Stimulated activated CD8-positive, alpha-beta memory T cell treated with anti-CD3 and anti-CD28 coated beads, Interleukin-7, amount 100 ng/mL, for 24 hours (primary cell): ENCODE measurements around the gene SUSD2.

Experiments
- DNase-seq: peaks from one replicate; pipeline ENCODE4 v3.0.0-alpha.2; 2020; ENCODE audit warnings: low read depth

The SUSD2 gene

GRCh38 chr22:24153959-24154358, 27.3 kb upstream of the SUSD2 start:
- DNase-seq, result no peak

DNA sequence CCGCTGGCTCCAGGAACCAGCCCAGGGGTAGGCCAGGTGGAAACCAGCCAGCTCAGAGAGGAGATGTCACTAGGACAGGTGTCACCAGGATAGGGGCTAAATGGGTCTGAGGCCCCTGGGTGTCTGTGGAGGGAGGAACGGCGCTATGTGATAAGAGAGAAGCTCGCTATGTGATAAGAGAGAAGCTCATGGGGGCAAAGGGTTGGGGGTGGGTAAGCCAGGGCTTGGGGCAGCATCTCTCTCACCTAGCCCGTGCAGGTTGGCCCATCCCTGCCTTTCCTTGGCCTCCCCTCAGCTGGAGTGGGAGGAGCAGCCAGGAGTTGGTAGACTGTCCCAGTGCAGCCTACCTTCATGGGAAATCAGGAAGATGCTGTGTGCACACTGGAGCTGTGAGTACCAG, 26.5 kb upstream of the SUSD2 start:
- no peak for DNase-seq

DNA sequence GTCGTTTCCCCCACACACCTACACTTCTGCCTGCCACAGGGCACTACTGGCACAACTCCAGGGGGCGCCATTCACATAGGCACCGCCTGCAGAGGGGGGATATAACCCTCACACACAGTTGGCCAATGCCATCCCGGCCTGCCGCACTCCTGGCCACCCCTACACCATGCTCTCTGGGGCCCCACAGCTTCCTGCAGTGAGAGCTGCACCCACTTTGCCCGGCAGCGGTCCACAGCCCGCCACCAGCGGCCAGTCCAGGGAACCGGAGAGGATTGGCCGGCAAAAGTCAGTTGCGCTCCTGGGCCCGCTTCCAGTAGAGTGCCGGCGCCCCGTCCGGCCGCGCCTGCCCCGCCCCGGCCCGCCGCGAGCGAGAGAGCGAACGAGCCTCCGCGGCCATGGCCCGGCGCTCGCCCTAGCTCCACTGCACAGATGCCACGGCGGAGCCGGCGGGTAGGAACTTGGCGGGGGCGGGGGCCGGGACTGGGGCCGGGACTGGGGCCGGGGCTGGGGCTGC, 25.6 kb upstream of the SUSD2 start:
- no peak for DNase-seq

- DNase-seq, result no peak
These were observed 25.0 kb upstream of the SUSD2 start for GRCh38 chr22:24156141-24156912.

DNA sequence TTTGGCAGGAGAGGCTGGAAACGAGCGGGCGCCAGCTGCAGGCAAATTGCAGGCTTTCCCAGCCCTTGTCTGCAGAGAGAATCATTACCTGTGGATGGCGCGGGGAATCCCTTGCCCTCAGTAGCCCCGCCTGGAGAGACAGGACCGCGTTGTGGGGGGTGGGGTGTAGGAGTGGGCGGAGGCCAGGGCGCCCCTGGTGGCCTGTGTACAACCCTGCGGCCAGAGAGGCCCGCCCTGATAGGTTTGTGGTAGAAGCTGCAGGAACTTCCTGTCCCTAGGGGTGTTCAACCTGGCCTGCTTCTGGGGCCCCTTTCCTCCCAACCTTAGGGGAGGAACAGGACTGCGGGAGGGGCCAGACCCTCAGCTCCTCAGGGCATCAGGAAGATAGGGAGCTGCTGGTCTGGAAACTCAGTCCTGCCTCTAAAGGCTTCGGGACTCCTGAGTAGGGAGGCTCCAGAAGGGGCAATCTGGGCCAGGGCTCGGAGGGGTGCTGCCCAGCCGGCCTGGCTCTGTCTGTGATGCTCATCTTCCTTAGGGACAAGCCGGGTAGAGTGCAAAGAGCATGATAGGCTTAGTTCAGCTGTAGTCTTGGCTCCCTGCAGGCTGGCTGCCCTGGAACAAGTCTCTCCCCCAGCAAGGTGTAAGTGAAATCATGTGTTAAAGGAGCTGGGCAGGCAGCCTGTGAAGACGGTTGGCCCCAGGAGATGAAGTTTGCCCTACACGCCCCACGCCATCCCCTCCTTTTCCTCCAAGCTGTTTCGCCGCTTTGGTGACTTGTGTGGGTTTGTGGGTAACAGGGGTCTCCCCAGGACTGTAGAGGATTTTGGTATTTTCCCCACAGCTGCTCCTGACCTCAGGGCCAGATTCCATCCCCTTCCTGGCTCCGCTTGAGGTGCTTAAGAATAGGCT, 24.1 kb upstream of the SUSD2 start:
- DNase-seq, result peak; percentile 59

DNA sequence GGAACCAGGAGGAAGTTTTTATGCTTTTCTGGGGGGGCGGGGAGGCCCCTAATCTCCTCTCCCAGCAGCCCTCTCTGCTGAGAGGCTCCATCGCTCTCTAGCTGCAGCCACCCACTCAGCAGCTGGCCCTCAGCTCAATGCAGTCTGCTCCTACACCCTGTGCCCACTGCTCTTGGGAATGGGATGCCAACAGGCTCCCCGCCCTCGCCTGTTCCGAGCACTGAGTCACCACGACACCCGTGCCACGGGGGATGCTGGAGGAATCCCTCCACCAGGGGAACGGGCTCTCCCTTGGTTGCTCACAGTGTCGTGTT, 23.5 kb upstream of the SUSD2 start:
- DNase-seq, result no peak

- no peak for DNase-seq
These were observed 21.6 kb upstream of the SUSD2 start for GRCh38 chr22:24159650-24160049.

DNA sequence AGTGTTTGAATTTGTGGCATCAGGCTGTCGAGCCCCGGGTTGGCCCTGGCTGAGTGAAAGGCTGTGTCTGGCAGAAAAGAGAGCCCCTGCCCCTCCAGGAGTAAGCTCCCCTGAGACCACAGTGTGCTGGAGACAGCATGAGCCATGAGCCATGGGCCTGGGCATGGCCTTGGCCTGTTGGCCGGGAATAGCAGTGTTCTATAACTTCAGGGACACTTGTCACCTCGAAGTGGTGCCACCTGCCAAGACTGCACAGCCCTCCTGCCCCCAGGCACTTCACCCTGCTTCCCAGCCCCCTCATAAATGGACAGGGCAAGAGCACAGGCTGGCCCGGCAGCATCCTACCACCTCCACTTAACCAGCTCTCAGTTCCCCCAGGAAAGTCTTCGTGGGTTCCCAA, 20.7 kb upstream of the SUSD2 start:
- no peak for DNase-seq

DNA sequence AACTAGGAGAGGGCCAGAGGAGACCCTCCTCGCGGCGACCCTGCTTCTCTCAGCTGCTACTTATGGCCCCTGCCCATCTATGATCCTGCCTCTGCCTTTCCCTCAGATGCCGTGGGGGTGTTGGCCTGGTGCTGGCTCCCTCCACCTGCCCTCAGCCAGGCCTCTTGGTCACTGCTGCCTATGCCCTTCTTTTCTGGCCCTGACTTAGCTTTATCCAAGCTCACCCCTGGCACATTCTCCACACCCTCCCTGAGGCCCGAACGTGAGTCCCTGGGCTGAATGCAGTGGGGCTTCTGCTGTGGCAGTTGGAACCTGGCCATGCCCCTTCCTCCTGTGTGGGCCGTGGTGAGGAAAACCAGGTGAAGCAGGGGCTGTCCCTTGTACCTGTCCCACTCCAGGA, 19.8 kb upstream of the SUSD2 start:
- DNase-seq, result no peak

DNA sequence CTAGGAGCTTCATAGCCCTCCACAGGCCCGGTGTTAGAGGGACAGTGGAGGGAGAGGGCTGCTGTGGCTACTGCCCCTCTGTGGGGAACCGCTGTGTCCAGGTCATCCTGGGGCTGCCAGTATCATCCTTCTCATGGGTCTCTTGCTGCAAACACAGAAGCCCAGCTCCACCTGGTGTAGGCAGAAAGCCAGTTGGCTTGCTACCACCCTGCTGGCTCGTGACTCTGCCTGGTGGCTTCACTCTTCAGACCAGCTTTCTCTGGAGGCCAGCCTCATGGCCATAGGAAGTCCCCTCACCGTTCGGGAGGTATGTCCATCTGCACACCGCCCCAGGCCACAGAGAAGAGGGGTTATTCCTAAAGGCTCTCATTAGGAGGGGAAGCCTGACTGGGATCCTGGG, 19.4 kb upstream of the SUSD2 start:
- no peak for DNase-seq

GRCh38 chr22:24162436-24162835, 18.9 kb upstream of the SUSD2 start:
- no peak for DNase-seq

GRCh38 chr22:24164243-24164642, 17.0 kb upstream of the SUSD2 start:
- DNase-seq, result no peak

DNA sequence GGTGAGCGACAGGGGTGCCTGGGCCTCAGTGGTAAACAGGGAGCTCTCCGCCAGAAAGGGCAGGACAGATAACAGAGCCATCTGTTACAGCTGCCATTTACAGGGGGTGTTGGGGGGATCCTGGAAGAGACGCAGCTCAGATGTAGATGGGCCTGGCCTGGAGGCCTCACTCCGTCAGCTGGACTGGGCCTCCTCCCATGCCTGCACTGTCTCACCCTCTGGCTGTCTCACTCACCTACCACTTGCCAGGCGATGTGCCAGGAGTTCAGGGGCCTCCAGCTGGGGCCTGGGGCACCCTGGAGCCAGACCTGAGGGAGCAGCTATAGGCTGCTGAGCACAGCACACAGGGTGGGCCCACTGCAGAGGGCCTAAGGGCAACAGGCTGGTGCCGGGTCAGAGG, 16.3 kb upstream of the SUSD2 start:
- no peak for DNase-seq

- DNase-seq, result no peak
These were observed 15.6 kb upstream of the SUSD2 start for GRCh38 chr22:24165673-24166072.

DNA sequence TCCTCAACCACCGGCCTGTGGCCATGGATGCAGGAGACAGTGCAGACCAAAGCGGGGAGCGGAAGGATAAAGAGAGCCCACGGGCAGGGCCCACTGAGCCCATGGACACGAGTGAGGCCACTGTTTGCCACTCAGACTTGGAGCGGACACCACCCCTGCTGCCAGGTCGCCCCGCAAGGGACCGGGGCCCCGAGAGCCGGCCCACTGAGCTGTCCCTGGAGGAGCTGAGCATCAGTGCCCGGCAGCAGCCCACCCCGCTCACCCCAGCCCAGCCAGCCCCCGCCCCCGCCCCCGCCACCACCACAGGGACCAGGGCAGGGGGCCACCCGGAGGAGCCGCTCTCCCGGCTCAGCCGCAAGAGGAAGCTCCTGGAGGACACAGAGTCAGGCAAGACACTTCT, 14.5 kb upstream of the SUSD2 start:
- DNase-seq, result no peak

DNA sequence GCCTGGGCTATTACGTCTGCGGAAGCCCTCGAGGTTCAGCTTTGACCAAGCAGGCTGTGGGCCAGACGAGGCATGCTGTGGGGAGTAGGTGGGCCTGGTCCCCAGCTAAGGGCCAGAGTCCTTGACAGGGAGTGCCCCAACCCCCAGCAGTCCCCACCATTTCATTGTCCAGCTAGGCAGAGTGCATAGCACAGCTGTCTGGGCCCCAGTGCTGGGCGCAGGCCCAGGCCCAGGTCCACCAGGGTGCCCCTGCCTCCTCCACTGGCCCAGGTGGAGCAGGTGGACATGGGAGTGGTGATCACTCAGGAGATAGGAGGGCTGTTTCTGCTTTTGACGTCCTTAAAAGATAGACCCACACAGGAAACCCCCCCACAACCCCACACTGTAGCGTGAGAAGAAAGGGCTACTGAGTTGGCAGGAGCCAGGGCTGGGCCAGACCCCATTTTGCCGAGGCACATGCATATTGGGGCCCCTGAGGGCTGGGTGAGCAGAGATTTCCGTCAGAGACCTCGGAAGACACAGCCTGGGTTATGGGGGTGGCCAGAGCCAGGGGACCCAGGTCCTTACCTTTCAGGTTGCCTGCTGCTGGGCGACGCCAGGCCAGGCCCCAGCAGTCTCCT, 11.7 kb upstream of the SUSD2 start:
- DNase-seq, result no peak

- no peak for DNase-seq
These were observed 11.1 kb upstream of the SUSD2 start for GRCh38 chr22:24170188-24170587.

GRCh38 chr22:24170632-24171031, 10.7 kb upstream of the SUSD2 start:
- DNase-seq, result no peak

DNA sequence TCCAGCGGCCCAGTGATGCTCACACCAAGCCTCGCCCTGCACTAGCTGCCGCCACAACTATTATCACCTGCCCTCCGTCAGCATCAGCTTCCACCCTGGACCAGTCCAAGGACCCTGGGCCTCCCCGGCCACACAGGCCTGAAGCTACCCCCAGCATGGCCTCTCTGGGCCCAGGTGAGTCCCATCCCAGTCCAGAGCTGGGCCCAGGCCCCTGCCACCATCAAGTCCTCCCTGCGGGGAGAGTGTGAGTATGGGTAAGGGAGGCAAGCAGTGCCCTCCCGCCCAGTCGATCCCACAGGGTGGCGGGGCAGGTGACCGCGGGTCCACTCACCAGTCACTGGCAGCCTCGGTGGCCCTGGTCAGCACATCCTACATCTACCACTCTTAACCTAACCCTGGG, 9.5 kb upstream of the SUSD2 start:
- no peak for DNase-seq

DNA sequence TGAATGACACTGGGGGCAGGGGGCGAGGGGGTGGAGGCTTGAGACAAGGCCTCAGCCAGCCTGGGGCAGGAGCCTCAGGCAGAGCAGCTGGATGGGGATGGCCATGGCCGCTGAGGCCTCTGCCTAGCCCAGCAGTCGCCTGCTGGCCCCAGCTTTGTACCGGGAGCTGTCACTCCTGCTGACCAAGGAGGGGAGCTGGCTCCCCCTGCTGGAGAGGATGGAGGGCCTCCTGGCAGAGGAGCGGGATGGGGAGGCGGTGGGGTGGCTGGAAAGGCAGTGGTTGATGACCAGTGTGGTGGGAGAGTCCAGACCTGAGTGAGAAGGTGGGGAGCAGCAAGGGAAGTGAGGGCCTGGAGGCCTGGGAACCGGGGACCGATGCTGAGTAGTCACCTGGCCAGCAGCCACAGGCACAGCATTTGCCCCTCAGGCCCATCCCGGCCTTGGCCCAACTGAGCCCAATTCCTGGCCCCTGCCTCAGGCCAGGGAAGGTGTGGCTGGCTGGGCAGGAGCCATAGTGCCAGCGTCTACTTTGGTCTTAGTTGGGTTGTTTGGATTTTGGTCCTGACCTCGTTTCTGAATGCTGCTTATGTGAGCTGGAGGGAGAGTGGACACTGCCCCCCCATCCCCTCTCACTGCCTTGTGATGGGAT, 6.0 kb upstream of the SUSD2 start:
- no peak for DNase-seq

GRCh38 chr22:24176040-24176439, 5.2 kb upstream of the SUSD2 start:
- no peak for DNase-seq

DNA sequence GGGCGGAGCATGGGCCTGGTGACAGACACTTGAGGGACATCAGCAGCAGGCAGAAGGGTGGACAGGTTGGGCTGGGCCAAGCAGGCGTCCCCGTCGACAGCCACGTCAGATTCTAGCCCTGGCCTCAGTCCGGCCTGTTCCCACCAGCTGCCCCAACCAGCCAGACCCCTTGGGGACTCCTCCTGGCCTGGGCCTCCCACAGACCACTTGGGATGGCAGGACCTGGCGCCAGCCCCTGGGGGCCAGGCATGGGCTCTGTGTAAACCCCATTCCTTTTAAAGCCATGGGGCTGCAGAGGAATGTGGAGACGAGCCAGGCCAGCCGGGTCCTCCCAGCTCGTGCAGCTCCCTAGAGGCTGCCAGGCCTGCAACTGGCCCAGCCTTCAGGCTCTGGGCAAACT, 4.7 kb upstream of the SUSD2 start:
- no peak for DNase-seq
